Raji (cell line): ENCODE data around the gene CACNA1C.

Source experiments
- POLR2A ChIP-seq: IDR thresholded peaks from 2 replicates; pipeline ENCODE4 v1.6.1; 2011; ENCODE audit warnings: low read depth, low read length, control low read depth; ENCODE audit not compliant: insufficient read depth

Gene CACNA1C

DNA sequence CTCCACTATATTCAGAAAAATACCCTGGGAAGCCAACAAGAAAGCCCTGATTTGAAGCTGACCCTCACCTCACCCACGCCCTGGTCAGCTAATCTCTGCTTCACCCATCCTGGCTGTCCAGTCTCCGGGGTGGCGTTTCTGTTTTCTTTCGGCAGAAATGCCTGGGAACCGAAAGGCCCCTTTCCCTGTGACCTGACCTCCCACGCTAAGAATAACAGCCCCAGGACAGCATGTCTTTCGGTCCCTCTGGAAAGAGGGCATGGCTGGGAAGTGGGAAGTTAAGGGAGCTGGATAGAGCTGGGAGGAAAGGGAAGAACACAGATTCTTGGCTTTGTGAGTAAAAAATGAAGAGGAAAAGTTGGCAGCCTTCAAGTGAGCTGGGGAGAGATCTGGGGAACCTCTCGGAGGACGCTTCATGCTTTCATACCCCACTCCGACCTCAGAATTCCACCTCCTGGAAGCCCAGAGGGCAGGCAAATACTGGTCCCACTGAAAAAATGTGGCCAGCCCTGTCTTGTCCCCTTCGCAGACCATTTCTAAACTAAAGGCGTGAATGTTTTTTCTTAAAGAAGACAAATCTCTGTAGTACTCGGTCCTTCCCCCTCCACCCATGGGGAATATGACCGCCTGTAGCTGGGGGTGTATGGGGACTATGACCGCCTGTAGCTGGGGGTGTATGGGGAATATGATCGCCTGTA, 579.0 kb downstream of the CACNA1C start:
- TF ChIP-seq POLR2A = no peak

DNA sequence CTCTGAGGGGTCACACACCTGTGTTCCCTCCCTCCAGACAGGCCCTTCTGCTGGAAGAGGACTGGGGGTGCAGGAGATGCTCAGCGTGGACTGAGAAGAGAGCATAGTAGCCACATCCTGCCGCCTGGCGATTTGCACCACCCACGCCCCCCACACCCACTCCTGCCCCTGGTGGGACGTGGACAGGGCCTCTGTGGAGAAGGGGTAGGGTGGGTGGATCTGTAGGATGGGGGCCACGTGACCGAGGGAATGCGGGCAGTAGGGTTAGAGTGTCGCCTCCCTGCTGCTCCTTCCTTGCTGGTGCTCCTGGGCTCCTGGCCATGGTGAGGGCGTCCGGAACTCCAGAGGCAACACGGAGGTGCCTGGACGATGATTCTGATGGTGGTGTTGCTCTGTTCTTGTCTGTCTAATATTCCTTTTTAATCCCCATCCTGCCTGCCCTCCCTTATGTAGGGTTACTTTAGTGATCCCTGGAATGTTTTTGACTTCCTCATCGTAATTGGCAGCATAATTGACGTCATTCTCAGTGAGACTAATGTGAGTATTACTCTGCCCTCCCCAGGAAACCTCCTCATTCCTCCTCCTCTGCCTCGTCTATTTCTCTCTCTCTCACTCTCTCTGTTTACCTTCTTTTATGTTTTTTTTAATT, 580.5 kb downstream of the CACNA1C start:
- TF ChIP-seq POLR2A = no peak

DNA sequence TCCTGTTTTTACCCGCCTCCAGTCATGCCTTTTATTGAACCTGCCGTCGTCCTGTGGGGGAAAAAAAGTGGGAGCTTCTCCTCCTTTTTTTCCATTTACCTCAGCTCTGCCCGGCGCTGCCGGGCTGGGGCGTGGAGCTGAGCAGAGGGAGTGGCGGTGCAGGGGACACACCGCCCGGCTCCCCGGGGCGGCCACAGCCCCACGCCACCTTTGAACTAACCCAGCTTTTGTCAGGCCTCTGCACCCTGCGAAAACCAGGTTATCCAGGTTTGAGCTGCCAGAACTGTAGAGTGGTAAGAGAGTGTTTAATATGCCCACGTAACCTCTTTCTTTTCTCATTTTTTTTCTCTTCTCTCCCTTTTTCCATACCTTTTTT, 581.0 kb downstream of the CACNA1C start:
- TF ChIP-seq POLR2A = no peak

DNA sequence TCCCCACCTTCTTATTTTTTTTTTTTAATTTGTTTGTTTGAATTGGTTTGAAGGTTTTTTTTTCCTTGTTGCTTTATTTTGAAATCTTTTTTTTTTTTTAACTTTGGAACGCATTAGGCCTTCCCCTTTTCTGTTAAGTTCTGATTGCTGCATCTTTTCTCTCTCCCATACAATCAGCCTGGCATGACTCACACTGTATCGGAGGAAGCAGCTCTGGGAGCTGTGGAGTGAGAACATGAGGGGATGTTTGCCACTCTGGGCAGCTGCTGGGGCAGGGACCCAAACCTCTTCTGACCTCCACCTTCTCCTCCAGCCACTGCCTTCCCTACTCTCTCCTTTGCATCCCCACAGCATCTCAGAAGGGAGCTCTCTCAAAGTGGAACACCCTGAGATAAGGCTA, 581.7 kb downstream of the CACNA1C start:
- no peak for TF ChIP-seq POLR2A

DNA sequence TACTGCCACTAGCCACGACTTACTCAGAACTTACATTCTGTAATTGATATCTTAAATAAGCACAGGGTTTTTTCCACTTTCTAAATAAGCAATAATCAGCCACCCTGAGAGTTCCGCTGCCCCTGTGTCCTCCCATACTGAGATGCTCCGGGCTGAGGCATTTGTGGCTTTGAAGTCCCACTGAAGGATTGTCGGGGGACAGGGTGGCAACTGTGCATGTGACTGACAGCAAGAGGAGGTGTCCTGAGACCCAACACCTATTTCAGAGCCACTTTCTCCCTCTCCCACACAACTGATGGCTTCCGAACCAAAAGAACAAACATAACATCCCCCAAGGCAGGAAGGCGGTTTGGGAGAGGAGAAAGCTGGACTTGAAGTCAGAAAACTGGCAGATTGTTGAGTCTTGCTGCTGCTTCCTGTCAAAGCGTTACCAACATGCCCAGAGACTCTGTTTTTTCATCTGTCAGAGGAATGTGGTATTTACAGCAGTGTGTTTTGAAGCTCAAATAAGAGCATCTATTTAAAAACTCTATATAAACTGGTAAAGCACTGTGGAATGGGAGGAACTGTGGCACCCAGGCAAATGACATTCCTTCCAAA, 584.1 kb downstream of the CACNA1C start:
- TF ChIP-seq POLR2A = no peak

DNA sequence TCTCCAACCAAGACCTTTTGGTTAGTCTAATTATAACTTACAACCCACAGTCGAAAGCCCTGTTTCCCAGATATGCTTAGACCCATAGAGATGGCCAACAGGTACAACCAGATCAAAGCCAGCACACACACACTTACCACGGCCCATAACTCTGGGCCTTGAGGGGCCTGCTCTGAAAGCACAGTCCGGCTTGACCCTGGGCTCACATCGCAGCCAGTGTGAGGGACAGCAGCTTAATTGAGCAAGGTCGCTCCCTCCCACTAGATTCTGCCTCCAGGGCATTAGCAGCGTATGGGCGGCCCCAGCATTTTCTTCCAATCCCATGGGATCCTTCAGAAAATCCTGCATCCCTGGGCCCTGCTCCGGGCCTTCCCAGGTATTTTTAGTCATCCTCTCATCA, 584.6 kb downstream of the CACNA1C start:
- TF ChIP-seq POLR2A = no peak

DNA sequence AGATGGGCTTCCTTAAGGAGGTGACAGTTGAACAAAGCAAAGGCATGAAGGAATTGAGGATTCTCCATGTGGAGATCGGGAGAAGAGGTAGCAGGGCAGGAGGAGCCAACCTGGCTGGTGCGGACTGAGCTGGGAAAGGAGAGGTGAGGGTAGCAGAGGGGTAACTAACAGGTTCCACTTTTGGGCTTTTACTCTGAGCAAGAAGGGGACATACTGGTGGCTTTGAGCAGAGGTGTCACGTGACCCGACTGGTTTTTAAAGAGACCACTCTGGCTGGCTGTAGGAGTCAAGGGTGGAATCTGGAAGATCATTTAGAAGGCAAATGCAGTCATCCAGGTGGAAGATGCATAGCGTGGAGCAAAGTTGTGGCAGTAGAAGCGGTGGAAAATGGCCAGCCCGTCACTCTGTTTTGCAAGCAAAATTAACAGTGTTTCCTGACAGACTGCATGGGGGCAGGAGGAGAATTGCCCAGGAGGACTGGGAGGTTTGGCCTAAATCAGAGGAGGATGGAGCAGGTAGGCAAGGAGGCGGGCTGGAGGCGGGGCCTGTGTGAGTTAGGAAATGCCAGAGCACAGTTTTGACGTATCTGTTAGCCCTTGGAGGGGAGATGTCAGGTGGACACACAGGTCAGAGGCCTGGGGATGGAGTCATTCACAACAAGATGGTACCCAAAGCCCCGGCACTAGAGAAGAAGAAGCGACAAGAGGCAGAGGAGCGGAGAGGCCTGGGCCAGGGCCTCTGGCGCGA, 585.7 kb downstream of the CACNA1C start:
- no peak for TF ChIP-seq POLR2A

DNA sequence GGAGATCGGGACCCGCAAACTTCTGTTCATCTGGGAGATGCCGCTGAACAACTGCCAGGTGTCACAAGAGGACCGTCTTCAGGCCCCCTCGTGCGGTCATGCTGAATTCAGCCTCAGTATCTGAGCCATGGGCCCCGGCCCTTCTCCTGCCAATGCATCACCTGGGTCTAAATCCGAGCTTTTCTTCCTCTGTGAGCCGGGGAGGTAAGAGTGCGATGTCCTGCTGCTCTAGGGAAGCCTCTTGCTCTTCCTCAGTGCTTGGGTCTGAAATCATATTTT, 586.2 kb downstream of the CACNA1C start:
- TF ChIP-seq POLR2A = no peak

DNA sequence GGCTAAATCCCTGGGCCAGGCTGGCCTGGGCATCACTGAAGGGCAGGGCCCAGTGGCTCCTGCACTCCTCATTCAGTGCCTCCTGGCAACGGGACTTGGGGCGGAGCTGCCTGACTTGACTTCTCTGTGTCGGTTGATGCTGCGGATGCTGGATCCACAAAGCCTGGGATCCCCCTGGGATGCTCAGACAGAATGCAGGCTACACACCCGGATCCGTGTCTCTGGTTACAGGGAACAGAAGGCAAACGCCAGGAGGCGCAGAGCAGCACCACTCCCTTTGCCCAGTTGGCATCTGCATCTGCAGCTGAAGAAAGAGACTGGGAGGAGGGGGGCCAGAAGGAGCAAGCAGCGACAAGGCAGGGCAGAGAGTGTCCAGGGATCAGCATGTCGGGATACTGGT, 587.5 kb downstream of the CACNA1C start:
- no peak for TF ChIP-seq POLR2A

DNA sequence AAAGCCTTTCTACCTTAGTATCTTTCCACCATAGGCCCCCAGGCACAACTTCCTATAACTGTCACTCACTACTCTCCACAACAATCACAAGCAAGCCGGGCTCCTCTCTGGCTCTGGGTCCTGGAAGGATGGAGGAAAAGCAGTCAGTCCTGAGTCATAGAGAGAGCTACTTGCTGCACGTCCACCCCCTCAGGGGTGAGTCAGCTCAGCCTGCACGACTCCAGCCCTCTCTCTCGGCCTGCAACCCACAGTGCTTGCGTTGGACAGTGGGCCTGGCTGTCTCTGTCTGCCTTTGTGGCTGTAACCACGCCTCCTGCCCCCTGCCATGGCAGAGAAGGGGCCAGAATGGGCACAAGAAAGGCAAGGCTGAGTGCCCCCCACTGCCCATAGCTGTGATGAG, 587.9 kb downstream of the CACNA1C start:
- TF ChIP-seq POLR2A = no peak

DNA sequence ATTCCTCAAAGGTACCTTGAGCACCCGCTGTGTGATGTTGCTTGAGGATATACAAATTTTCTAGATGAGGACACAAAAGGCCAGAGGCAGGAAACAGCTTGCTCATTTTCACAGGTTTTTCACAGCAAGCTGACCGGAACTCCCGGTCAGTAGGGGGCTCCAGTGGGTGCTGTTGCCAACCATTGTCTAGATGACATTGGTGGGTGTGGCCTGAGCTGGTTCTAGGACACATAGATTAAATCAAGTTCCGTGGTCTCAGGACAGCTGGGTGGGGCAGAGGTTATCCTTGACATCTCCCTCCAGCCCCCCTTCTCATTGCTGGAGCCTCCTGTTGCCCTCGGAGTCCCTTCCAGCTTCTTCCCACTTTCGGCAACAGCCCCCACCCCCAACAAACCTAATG, 588.4 kb downstream of the CACNA1C start:
- no peak for TF ChIP-seq POLR2A

DNA sequence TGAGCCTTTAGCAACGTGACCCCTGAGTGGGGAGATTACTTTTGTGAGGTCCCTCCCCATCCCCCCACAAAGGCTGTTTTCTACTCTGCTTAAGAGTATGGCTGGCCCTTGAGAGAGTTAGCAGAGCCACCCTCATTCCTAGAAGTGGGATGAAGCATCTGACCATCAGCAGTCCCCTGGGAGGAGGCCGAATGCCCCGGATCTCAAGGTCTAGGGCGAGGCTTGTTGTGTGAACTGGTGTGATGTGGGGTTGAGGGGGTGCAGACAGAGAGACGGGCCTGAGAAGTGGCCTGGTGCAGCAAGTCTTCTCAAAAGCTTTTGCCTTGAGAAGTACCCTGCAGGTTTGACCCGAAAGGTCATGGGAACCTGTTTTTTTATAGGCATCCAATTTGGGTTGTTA, 589.0 kb downstream of the CACNA1C start:
- no peak for TF ChIP-seq POLR2A

DNA sequence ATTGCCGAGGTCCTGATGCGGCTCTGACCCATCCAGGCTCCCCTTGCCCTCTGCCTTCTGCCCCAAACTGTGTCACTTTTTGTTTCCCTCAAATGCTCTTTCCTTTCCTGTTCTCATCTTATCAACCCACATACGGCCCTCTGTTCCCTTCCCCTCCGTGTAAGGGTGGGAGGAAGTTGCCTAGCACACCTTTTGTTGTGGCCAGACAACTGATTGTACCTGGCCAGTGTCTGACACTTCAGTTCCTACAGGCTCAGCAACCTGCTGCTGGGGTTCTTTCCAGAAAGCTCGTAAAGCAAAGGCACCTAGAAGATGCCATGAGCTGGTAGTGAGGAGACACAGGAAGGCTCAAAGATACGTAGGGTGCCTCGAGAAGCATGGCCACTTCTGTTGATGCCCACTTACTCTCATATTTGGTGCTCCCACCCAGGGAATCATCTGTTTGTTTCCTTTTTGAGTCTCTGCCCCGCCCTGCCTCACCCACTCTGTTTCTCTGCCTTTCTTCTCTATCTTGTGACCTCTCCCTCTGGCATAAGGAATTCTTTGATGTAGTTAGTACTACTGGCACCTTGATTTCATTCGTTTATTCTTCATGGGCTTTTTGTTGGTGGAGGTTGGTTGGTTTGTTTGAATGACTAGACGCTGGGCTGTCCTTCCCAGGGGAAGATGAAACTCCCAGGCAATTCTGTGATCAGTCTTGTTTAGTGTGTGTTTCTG, 589.5 kb downstream of the CACNA1C start:
- TF ChIP-seq POLR2A = no peak

DNA sequence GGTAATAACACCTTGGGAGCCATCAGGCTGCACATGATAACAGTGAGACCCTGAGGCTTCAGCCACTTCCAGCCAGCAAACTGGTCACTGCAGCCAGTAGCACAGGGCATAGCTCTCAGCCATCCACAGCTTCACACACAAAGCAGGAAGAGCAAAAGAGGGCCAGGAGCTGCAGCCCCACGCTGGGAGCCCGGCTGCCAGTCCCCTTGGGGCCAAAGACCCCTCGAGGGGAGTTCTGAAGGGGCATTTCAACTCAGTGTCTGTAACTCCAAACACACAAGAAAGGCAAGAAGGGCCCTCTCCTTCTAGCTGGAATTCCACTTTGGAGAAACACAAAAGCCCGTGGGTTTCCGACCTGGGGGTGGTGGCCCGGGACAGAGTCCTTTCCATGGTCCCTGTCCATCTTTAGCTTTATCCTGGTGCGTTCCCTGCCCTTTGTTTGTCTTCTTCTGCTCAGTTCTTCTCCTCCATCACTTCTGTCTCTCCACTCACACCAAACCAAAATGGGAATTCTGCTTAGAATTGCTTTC, 590.2 kb downstream of the CACNA1C start:
- TF ChIP-seq POLR2A = no peak

DNA sequence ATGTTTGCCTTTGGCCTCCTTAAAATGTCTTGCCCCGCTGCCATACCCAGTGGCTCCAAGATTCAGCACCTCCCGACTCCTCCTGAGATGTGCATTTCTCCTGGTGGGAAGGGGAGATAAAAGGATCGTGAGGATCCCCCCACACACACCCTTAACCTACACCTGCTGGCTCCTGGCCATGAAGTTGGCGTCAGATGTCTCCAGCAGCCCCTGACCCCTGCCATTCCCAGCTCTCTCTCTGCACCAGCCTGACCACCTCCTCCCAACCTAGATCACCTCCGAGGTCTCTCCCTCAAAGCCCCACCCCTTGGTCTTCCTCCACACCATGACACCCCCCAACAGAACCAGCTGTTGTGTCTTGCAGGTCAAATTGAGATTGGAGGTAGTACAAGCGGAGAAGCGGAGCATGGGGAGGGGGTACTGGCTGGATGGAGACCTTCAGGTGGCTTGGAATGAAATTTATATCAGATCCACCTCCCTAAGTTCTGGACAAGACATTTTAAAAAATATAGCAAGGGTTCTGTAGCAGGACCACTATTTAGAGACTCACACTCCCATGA, 590.9 kb downstream of the CACNA1C start:
- no peak for TF ChIP-seq POLR2A
